ENCODE results near the gene NCOA6. TPM values are rescaled to one million over a fixed set of nuclear protein-coding genes. Genes with fewer than 3 reads are reported as not detected.

NCOA6 gene
- polyA plus RNA-seq, 1 donor from 2014 or later, result 13.0 TPM

DNA sequence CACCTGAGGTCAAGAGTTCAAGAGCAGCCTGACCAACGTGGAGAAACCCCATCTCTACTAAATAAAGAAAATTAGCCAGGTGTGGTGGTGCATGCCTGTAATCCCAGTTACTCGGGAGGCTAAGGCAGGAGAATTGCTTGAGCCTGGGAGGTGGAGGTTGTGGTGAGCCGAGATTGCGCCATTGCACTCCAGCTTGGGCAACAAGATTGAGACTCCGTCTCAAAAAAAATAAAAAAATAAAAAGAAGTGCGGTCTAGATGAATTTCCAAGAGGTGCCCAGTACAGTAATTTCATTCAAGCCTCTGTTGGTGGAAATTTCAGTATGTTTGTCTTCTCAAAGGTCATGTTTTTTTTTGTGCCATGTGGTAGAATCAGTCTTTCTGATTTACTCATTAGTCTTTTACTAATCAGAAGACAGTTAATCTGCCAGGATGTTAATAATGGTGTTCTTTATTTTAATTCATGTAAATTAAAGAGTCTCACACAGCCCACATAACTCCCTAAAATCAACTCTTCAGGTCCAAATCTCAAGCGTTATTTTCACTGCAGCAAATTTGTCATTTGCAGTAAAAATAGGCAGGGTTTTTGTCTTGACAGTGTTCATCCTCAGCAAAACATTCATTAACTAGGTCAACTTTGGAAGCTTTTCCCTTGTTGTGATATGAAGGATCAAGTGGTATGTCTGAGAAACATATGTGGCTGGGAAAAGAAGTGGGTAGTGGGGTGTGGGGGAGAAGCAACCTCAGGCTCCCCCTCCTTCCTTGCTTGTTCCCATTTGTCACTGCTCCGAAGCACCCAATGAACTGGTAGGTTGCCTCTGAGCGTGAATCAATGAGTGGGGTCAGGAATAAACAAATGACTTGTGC, 108.0 kb downstream of the NCOA6 start:
- no peaks in the 10 kb centered on the region for H3F3A ChIP-seq (ENCODE audit: insufficient read depth, low read length, poor library complexity, severe bottlenecking)
- TF ChIP-seq, protein P1, sequence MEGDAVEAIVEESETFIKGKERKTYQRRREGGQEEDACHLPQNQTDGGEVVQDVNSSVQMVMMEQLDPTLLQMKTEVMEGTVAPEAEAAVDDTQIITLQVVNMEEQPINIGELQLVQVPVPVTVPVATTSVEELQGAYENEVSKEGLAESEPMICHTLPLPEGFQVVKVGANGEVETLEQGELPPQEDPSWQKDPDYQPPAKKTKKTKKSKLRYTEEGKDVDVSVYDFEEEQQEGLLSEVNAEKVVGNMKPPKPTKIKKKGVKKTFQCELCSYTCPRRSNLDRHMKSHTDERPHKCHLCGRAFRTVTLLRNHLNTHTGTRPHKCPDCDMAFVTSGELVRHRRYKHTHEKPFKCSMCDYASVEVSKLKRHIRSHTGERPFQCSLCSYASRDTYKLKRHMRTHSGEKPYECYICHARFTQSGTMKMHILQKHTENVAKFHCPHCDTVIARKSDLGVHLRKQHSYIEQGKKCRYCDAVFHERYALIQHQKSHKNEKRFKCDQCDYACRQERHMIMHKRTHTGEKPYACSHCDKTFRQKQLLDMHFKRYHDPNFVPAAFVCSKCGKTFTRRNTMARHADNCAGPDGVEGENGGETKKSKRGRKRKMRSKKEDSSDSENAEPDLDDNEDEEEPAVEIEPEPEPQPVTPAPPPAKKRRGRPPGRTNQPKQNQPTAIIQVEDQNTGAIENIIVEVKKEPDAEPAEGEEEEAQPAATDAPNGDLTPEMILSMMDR (IDR thresholded peaks at IDR 0.05; ENCODE audit: poor library complexity, severe bottlenecking), result no peak
- TF ChIP-seq SMC3 (conservative IDR thresholded peaks at IDR 0.05; ENCODE audit: poor library complexity), result no peak
- TF ChIP-seq, protein P2, sequence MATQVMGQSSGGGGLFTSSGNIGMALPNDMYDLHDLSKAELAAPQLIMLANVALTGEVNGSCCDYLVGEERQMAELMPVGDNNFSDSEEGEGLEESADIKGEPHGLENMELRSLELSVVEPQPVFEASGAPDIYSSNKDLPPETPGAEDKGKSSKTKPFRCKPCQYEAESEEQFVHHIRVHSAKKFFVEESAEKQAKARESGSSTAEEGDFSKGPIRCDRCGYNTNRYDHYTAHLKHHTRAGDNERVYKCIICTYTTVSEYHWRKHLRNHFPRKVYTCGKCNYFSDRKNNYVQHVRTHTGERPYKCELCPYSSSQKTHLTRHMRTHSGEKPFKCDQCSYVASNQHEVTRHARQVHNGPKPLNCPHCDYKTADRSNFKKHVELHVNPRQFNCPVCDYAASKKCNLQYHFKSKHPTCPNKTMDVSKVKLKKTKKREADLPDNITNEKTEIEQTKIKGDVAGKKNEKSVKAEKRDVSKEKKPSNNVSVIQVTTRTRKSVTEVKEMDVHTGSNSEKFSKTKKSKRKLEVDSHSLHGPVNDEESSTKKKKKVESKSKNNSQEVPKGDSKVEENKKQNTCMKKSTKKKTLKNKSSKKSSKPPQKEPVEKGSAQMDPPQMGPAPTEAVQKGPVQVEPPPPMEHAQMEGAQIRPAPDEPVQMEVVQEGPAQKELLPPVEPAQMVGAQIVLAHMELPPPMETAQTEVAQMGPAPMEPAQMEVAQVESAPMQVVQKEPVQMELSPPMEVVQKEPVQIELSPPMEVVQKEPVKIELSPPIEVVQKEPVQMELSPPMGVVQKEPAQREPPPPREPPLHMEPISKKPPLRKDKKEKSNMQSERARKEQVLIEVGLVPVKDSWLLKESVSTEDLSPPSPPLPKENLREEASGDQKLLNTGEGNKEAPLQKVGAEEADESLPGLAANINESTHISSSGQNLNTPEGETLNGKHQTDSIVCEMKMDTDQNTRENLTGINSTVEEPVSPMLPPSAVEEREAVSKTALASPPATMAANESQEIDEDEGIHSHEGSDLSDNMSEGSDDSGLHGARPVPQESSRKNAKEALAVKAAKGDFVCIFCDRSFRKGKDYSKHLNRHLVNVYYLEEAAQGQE (IDR thresholded peaks at IDR 0.05; ENCODE audit: borderline replicate concordance), result no peak
- no peaks in the 10 kb centered on the region for H3K9me2 ChIP-seq (ENCODE audit: insufficient read depth, low read length)
- no peak overlapping the region for H2AFZ ChIP-seq (ENCODE audit: low read depth, low read length)
- no peak overlapping the region for H3K4me2 ChIP-seq (ENCODE audit: low read length)
- H3K36me3 ChIP-seq (ENCODE audit: insufficient read depth, low read length), result peaks cover 10% of the 10 kb centered on the region
- no peaks in the 10 kb centered on the region for H3K79me2 ChIP-seq (replicated peaks; ENCODE audit: insufficient read depth, low read length)
- H4K20me1 ChIP-seq (ENCODE audit: insufficient read depth), result no peaks in the 10 kb centered on the region
- no peak overlapping the region for H3K27ac ChIP-seq (ENCODE audit: low read length)
- no peaks in the 10 kb centered on the region for H3K9me3 ChIP-seq (ENCODE audit: low read length)
- no peaks in the 10 kb centered on the region for H3K27me3 ChIP-seq (ENCODE audit: insufficient read depth, low read depth, low read length)
- H3K4me3 ChIP-seq (ENCODE audit: low read length), result no peak overlapping the region
- no peak overlapping the region for H3K9ac ChIP-seq (ENCODE audit: low read length)

DNA sequence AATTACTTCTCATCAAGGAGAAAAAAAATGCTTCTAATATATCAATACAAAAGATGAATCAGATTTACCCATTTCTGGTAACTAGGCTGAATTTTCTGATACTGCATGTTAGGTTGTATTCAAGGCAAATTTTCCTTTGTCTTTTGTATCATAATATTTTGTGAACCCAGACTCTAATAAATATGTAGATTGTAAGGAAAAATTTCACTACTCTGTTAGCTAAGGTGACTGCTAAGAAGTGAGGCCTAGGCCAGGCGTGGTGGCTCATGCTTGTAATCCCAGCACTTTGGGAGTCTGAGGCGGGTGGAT, 108.6 kb downstream of the NCOA6 start:
- H3K36me3 ChIP-seq (ENCODE audit: insufficient read depth, low read length), result peaks cover 10% of the 10 kb centered on the region
- no peak overlapping the region for H3K9ac ChIP-seq (ENCODE audit: low read length)
- no peak overlapping the region for H3K4me2 ChIP-seq (ENCODE audit: low read length)
- TF ChIP-seq POLR2AphosphoS5 (IDR thresholded peaks at IDR 0.05) (no peak), RAD21 (conservative IDR thresholded peaks at IDR 0.05) (no peak), MXI1 (conservative IDR thresholded peaks at IDR 0.05; ENCODE audit: poor library complexity, severe bottlenecking) (no peak), EP300 (conservative IDR thresholded peaks at IDR 0.05; ENCODE audit: poor library complexity, severe bottlenecking) (no peak)
- TF ChIP-seq, protein P2 (IDR thresholded peaks at IDR 0.05; ENCODE audit: borderline replicate concordance), result no peak
- no peak overlapping the region for H2AFZ ChIP-seq (ENCODE audit: low read depth, low read length)
- H4K20me1 ChIP-seq (ENCODE audit: insufficient read depth), result no peaks in the 10 kb centered on the region
- no peaks in the 10 kb centered on the region for H3K9me3 ChIP-seq (ENCODE audit: low read length)
- no peak overlapping the region for H3K4me3 ChIP-seq (ENCODE audit: low read length)
- no peaks in the 10 kb centered on the region for H3F3A ChIP-seq (ENCODE audit: insufficient read depth, low read length, poor library complexity, severe bottlenecking)
- H3K27ac ChIP-seq (ENCODE audit: low read length), result no peak overlapping the region
- H3K9me2 ChIP-seq (ENCODE audit: insufficient read depth, low read length), result no peaks in the 10 kb centered on the region
- no peaks in the 10 kb centered on the region for H3K79me2 ChIP-seq (replicated peaks; ENCODE audit: insufficient read depth, low read length)
- H3K27me3 ChIP-seq (ENCODE audit: insufficient read depth, low read depth, low read length), result no peaks in the 10 kb centered on the region
